Suprapubic skin (tissue), 4 donors: ENCODE data around the gene ALDH1A2. TPM values are rescaled to one million over a fixed set of nuclear protein-coding genes. Genes with fewer than 3 reads are reported as not detected.
"Not testable (repeated sequence)": the region's sequence is repeated elsewhere in the genome, so short reads cannot be mapped to it uniquely, and the experiment has no call there.

Experiments used
- DNase-seq, 2 donors: peaks; one replicate each; pipeline ENCODE4 v3.0.0-alpha.2; 2019; ENCODE audit warnings: low spot score in 2 of 2
- H3K27ac ChIP-seq: fragments of 200-600 bp; sonication (generic); one replicate; pipeline ENCODE4 v1.5.1; 2019
- H3K27me3 ChIP-seq: fragments of 200-600 bp; sonication (generic); one replicate; pipeline ENCODE4 v1.5.1; 2019
- H3K36me3 ChIP-seq: fragments of 200-600 bp; sonication (generic); one replicate; pipeline ENCODE4 v1.5.1; 2019
- H3K4me1 ChIP-seq: fragments of 200-600 bp; sonication (generic); one replicate; pipeline ENCODE4 v1.5.1; 2019
- H3K4me3 ChIP-seq: fragments of 200-600 bp; sonication (generic); one replicate; pipeline ENCODE4 v1.5.1; 2019; ENCODE audit warnings: mild to moderate bottlenecking
- H3K9me3 ChIP-seq: fragments of 200-600 bp; sonication (generic); one replicate; pipeline ENCODE4 v1.5.1; 2019
- EP300 ChIP-seq: sonication (generic); formaldehyde crosslinking; IDR thresholded peaks from one replicate; pipeline ENCODE4 v1.6.1; 2017; ENCODE audit warnings: antibody characterized with exemption
- POLR2A ChIP-seq, 2 donors: fragments of 450-650 bp; IDR thresholded peaks; one replicate each; pipeline ENCODE4 v1.6.1; 2017; ENCODE audit warnings: antibody characterized with exemption in 2 of 2, mild to moderate bottlenecking in 2 of 2, moderate library complexity in 2 of 2
- POLR2AphosphoS5 ChIP-seq, 3 donors: sonication (generic); formaldehyde crosslinking; IDR thresholded peaks; one replicate each; pipeline ENCODE4 v1.6.1; 2017; ENCODE audit warnings: antibody characterized with exemption in 3 of 3
- WGBS: methylation state at CpG from one replicate; pipeline ENCODE4 v1.1.5; 2018; 5-methylcytosine and 5-hydroxymethylcytosine counted together
- total RNA-seq, 4 donors: library from RNA; depleted of rRNA; stranded (reverse); fragments of >200 nt; gene quantifications; one replicate each; pipeline ENCODE4 v1.1.0, GENCODE V29; 2016
- TF ChIP-seq, protein P1 (sequence below), 2 donors: fragments of 200-600 bp in 1 of 2; fragments of 450-650 bp in 1 of 2; sonication (generic) in 1 of 2; IDR thresholded peaks; one replicate each; pipeline ENCODE4 v1.5.1; 2016 to 2019; ENCODE audit warnings: antibody characterized with exemption in 2 of 2, mild to moderate bottlenecking in 1 of 2, moderate library complexity in 1 of 2

The ALDH1A2 gene
- total RNA-seq, 4 donors from 2014 or later = 0.62 to 4.9 (median 2.6) TPM

DNA sequence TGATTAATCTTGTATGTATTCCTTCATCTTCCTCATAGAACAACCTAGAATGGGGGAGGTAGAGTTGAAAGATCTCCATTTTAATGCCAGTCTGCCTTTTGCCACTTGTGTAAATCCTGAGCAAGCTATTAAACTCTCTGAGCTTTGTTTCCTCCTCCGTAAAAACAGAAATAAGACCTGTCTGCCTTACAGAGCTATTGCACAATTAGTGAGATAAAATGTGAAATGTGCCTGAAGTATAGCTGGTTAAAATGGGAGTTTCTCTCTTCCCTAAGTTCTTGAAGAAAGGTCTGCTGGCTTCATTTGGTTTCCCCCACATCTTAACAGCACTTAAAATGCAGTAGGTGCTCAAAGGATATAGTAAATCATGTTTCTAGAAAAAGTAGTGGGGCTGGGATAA is 19.0 kb downstream of the ALDH1A2 start:
- no peak for DNase-seq
- no peaks in the 10 kb centered on the region for H3K9me3 ChIP-seq
- no peak overlapping the region for H3K27ac ChIP-seq
- no peak for TF ChIP-seq POLR2AphosphoS5 (IDR thresholded peaks at IDR 0.05)
- TF ChIP-seq, protein P1, sequence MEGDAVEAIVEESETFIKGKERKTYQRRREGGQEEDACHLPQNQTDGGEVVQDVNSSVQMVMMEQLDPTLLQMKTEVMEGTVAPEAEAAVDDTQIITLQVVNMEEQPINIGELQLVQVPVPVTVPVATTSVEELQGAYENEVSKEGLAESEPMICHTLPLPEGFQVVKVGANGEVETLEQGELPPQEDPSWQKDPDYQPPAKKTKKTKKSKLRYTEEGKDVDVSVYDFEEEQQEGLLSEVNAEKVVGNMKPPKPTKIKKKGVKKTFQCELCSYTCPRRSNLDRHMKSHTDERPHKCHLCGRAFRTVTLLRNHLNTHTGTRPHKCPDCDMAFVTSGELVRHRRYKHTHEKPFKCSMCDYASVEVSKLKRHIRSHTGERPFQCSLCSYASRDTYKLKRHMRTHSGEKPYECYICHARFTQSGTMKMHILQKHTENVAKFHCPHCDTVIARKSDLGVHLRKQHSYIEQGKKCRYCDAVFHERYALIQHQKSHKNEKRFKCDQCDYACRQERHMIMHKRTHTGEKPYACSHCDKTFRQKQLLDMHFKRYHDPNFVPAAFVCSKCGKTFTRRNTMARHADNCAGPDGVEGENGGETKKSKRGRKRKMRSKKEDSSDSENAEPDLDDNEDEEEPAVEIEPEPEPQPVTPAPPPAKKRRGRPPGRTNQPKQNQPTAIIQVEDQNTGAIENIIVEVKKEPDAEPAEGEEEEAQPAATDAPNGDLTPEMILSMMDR (IDR thresholded peaks at IDR 0.05) = no peak
- TF ChIP-seq POLR2A (IDR thresholded peaks at IDR 0.05) = no peak
- no peak for TF ChIP-seq EP300
- H3K36me3 ChIP-seq = no peaks in the 10 kb centered on the region
- 52% methylated on average over 1 of the region's 1 CpG for WGBS
- no peak overlapping the region for H3K4me3 ChIP-seq
- H3K27me3 ChIP-seq = peaks cover 40% of the 10 kb centered on the region
- no peaks in the 10 kb centered on the region for H3K4me1 ChIP-seq

GRCh38 chr15:58045376-58045775 is 20.1 kb downstream of the ALDH1A2 start:
- H3K4me1 ChIP-seq, H3K9me3 ChIP-seq, DNase-seq, H3K27ac ChIP-seq, H3K4me3 ChIP-seq, H3K36me3 ChIP-seq: not testable (repeated sequence)
- 91% methylated on average over 7 of the region's 7 CpGs for WGBS
- peaks cover 35% of the 10 kb centered on the region for H3K27me3 ChIP-seq

DNA sequence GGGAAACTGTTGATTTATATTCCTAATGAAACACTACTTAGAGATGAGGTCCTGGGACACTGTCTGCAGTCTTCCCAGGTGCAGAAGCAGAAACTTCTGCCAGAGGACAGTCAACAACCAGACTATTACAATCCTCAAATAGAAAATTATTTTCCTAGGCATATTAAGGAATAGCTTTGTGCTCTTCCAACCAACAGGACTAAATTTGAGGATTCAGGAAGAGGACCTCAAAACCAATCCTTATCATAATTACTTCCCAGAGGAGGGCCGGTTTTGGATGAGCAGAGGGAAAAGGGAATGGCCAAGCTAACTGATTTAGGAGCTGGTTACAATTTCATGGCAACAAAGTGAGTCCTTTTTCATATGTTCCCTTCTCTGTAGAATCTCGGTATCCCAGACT is 21.0 kb downstream of the ALDH1A2 start:
- Histone ChIP-seq H3K4me3 (no peak overlapping the region), H3K27ac (no peak overlapping the region), H3K9me3 (no peaks in the 10 kb centered on the region), H3K4me1 (no peaks in the 10 kb centered on the region), H3K27me3 (peaks cover 28% of the 10 kb centered on the region), H3K36me3 (no peaks in the 10 kb centered on the region)
- 86% methylated on average over 2 of the region's 2 CpGs for WGBS
- no peak for DNase-seq
- TF ChIP-seq, protein P1 (IDR thresholded peaks at IDR 0.05) = no peak
- TF ChIP-seq POLR2AphosphoS5 (IDR thresholded peaks at IDR 0.05) (no peak), POLR2A (IDR thresholded peaks at IDR 0.05) (no peak), EP300 (no peak)

- Histone ChIP-seq H3K4me3 (no peak overlapping the region), H3K9me3 (no peaks in the 10 kb centered on the region), H3K27me3 (peaks cover 21% of the 10 kb centered on the region), H3K4me1 (peaks cover 4% of the 10 kb centered on the region), H3K27ac (no peak overlapping the region), H3K36me3 (no peaks in the 10 kb centered on the region)
- 33% methylated on average over 5 of the region's 5 CpGs for WGBS
- DNase-seq = peak in 1 of 2 donors; percentile 48
- TF ChIP-seq, protein P1 (IDR thresholded peaks at IDR 0.05) = peak; percentile 6 to 46
- TF ChIP-seq EP300 (no peak), POLR2A (IDR thresholded peaks at IDR 0.05) (no peak), POLR2AphosphoS5 (IDR thresholded peaks at IDR 0.05) (no peak)
These were observed 22.2 kb downstream of the ALDH1A2 start for GRCh38 chr15:58043192-58043903.

DNA sequence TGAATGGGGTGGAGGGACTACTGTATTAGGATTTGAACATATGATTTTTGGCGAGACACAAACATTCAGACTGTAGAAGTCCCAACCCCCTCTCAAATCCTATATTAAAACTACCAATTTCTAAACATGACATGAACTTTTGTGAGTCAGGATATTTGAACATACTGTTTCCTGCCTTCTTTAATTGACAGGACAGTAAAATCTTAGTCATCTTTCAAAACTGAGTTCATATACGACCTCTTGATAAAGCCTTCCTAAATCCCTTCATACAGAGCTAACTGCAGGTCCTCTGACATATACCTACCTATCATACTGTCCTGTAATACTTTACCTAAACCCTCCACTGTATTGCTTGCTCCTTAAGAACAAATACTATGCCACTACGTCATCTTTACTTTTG is 23.5 kb downstream of the ALDH1A2 start:
- H3K27ac ChIP-seq = no peak overlapping the region
- peaks cover 21% of the 10 kb centered on the region for H3K27me3 ChIP-seq
- no peak for TF ChIP-seq POLR2A (IDR thresholded peaks at IDR 0.05)
- TF ChIP-seq EP300 = no peak
- TF ChIP-seq POLR2AphosphoS5 (IDR thresholded peaks at IDR 0.05) = no peak
- TF ChIP-seq, protein P1 (IDR thresholded peaks at IDR 0.05) = no peak
- DNase-seq = no peak
- no peaks in the 10 kb centered on the region for H3K9me3 ChIP-seq
- peaks cover 8% of the 10 kb centered on the region for H3K4me1 ChIP-seq
- no peaks in the 10 kb centered on the region for H3K36me3 ChIP-seq
- WGBS = 49% methylated on average over 3 of the region's 3 CpGs
- H3K4me3 ChIP-seq = no peak overlapping the region

GRCh38 chr15:58040150-58040549 is 25.4 kb downstream of the ALDH1A2 start:
- no peak overlapping the region for H3K27ac ChIP-seq
- peaks cover 8% of the 10 kb centered on the region for H3K27me3 ChIP-seq
- TF ChIP-seq POLR2AphosphoS5 (IDR thresholded peaks at IDR 0.05) (no peak), EP300 (no peak), POLR2A (IDR thresholded peaks at IDR 0.05) (no peak)
- TF ChIP-seq, protein P1 (IDR thresholded peaks at IDR 0.05) = no peak
- no peaks in the 10 kb centered on the region for H3K36me3 ChIP-seq
- peaks cover 8% of the 10 kb centered on the region for H3K4me1 ChIP-seq
- DNase-seq = no peak
- H3K4me3 ChIP-seq = no peak overlapping the region
- no peaks in the 10 kb centered on the region for H3K9me3 ChIP-seq
- WGBS = 61% methylated on average over 6 of the region's 6 CpGs
